ENCODE results near the gene OR4S1. TPM values are rescaled to one million over a fixed set of nuclear protein-coding genes. Genes with fewer than 3 reads are reported as not detected.
A peak's percentile ranks its signal among the peaks of the same experiment; 100 is the strongest.
"Not testable (repeated sequence)": the region's sequence is repeated elsewhere in the genome, so short reads cannot be mapped to it uniquely, and the experiment has no call there.

OR4S1 gene
- total RNA-seq, 1 donor from 2014 or later, result not detected

DNA sequence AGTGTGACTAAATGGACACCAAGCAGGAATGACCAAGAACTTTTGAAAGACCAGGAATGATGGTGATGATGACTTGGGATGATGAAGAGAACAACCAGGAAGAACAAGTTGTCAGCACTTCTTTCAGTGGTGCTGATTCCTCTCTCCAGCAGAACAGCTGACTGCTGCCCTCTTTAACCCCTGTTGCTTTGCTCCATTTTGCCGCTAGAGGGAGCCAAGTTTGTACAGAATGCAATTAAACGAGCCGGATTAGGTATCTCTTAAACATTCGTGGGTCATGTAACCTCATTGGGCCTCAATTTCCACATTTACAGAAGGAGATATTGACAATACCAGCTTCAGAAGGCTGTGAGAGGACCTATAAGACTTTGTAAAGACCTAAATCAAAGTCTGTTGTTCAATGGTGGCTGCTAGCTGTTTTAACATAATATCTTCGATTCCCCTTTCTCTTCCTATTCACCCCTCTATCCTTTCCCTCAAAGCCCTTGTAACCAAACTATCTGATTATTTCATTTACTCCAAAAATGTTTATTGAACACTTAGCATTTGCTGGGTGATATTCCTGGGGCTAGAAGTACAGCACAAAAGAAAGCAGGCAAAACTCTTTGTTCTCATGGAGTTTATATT lies 1.9 kb downstream of the OR4S1 start:
- Mint-ChIP-seq H3K4me3 (ENCODE audit: unreplicated experiment) (no peak overlapping the region), H3K36me3 (ENCODE audit: unreplicated experiment) (no peaks in the 10 kb centered on the region), H3K4me1 (ENCODE audit: unreplicated experiment) (no peaks in the 10 kb centered on the region), H3K27ac (ENCODE audit: unreplicated experiment) (no peak overlapping the region), H3K27me3 (ENCODE audit: unreplicated experiment) (no peaks in the 10 kb centered on the region), H3K9me3 (ENCODE audit: unreplicated experiment) (no peaks in the 10 kb centered on the region)
- no peak for DNase-seq (ENCODE audit: extremely low spot score, unreplicated experiment)
- TF ChIP-seq, protein P1, sequence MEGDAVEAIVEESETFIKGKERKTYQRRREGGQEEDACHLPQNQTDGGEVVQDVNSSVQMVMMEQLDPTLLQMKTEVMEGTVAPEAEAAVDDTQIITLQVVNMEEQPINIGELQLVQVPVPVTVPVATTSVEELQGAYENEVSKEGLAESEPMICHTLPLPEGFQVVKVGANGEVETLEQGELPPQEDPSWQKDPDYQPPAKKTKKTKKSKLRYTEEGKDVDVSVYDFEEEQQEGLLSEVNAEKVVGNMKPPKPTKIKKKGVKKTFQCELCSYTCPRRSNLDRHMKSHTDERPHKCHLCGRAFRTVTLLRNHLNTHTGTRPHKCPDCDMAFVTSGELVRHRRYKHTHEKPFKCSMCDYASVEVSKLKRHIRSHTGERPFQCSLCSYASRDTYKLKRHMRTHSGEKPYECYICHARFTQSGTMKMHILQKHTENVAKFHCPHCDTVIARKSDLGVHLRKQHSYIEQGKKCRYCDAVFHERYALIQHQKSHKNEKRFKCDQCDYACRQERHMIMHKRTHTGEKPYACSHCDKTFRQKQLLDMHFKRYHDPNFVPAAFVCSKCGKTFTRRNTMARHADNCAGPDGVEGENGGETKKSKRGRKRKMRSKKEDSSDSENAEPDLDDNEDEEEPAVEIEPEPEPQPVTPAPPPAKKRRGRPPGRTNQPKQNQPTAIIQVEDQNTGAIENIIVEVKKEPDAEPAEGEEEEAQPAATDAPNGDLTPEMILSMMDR (IDR thresholded peaks at IDR 0.05), result peak; percentile 74

DNA sequence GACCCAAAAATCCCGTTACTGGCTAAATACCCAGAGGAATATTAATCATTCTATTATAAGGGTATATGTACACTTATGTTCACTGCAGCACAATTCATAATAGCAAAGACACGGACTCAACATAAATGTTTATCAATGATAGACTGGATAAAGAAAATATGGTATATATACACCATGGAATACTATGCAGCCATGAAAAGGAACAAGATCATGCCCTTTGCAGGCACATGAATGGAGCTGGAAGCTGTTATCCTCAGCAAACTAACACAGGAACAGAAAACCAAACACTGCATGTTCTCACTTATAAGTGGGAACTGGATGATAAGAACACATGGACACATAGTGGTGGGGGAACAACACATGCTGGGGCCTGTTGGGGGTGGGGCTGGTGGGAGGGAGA lies 7.6 kb downstream of the OR4S1 start:
- H3K4me3 Mint-ChIP-seq (ENCODE audit: unreplicated experiment); DNase-seq (ENCODE audit: extremely low spot score, unreplicated experiment); H3K4me1 Mint-ChIP-seq (ENCODE audit: unreplicated experiment); H3K36me3 Mint-ChIP-seq (ENCODE audit: unreplicated experiment); H3K27me3 Mint-ChIP-seq (ENCODE audit: unreplicated experiment); H3K27ac Mint-ChIP-seq (ENCODE audit: unreplicated experiment): not testable (repeated sequence)
- peaks cover 13% of the 10 kb centered on the region for H3K9me3 Mint-ChIP-seq (ENCODE audit: unreplicated experiment)

DNA sequence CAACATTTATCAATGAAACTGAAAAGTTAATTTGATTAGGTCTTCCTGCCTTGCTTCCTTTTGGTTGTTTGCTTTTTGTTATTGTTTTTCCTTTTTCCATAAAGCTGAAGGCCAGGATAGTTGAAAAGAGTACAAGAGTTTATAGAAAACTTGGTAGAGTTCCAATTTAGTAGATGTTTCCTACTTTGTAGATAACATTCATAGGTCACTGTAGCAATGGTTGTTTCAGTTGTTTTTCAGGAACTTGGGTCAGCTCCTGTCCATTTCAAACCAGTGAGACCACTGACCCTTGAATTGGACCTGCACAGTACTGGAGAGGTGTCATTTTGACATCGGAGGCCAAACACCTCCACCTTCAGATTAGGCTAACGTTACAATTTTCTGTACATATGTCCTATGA lies 13.8 kb downstream of the OR4S1 start:
- H3K36me3 Mint-ChIP-seq (ENCODE audit: unreplicated experiment); H3K4me3 Mint-ChIP-seq (ENCODE audit: unreplicated experiment); H3K4me1 Mint-ChIP-seq (ENCODE audit: unreplicated experiment); DNase-seq (ENCODE audit: extremely low spot score, unreplicated experiment); H3K27ac Mint-ChIP-seq (ENCODE audit: unreplicated experiment); H3K9me3 Mint-ChIP-seq (ENCODE audit: unreplicated experiment); H3K27me3 Mint-ChIP-seq (ENCODE audit: unreplicated experiment): not testable (repeated sequence)

GRCh38 chr11:48324620-48325019 lies 18.6 kb downstream of the OR4S1 start, which contains the start of gene OR4C3:
TSS of gene OR4C3 (plus strand) at chr11:48324920. CDS start at chr11:48325022, 102 bp downstream.
- H3K4me1 Mint-ChIP-seq (ENCODE audit: unreplicated experiment); H3K4me3 Mint-ChIP-seq (ENCODE audit: unreplicated experiment); H3K9me3 Mint-ChIP-seq (ENCODE audit: unreplicated experiment); H3K27me3 Mint-ChIP-seq (ENCODE audit: unreplicated experiment); H3K36me3 Mint-ChIP-seq (ENCODE audit: unreplicated experiment); H3K27ac Mint-ChIP-seq (ENCODE audit: unreplicated experiment); DNase-seq (ENCODE audit: extremely low spot score, unreplicated experiment): not testable (repeated sequence)

GRCh38 chr11:48341466-48341865 lies 35.4 kb downstream of the OR4S1 start:
- TF ChIP-seq, protein P1 (IDR thresholded peaks at IDR 0.05), result no peak
- Mint-ChIP-seq H3K4me3 (ENCODE audit: unreplicated experiment) (no peak overlapping the region), H3K36me3 (ENCODE audit: unreplicated experiment) (no peaks in the 10 kb centered on the region), H3K27me3 (ENCODE audit: unreplicated experiment) (no peaks in the 10 kb centered on the region), H3K27ac (ENCODE audit: unreplicated experiment) (no peak overlapping the region), H3K9me3 (ENCODE audit: unreplicated experiment) (peaks cover 9% of the 10 kb centered on the region), H3K4me1 (ENCODE audit: unreplicated experiment) (no peaks in the 10 kb centered on the region)
- no peak for DNase-seq (ENCODE audit: extremely low spot score, unreplicated experiment)

DNA sequence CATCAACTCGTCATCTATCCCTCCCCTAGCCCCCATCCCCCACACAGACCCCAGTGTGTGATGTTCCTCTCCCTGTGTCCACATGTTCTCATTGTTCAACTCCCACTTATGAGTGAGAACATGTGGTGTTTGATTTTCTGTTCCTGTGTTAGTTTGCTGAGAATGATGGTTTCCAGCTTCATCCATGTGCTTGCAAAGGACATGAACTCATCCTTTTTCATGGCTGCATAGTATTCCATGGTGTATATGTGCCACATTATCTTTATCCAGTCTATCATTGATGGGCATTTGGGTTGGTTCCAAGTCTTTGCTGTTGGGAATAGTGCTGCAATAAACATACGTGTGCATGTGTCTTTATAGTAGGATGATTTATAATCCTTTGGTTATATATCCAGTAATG lies 36.5 kb downstream of the OR4S1 start:
- not testable (repeated sequence) for DNase-seq (ENCODE audit: extremely low spot score, unreplicated experiment); H3K27me3 Mint-ChIP-seq (ENCODE audit: unreplicated experiment); H3K36me3 Mint-ChIP-seq (ENCODE audit: unreplicated experiment); H3K4me3 Mint-ChIP-seq (ENCODE audit: unreplicated experiment); H3K9me3 Mint-ChIP-seq (ENCODE audit: unreplicated experiment); H3K4me1 Mint-ChIP-seq (ENCODE audit: unreplicated experiment); H3K27ac Mint-ChIP-seq (ENCODE audit: unreplicated experiment)

- H3K27ac Mint-ChIP-seq (ENCODE audit: unreplicated experiment); H3K36me3 Mint-ChIP-seq (ENCODE audit: unreplicated experiment); DNase-seq (ENCODE audit: extremely low spot score, unreplicated experiment); H3K27me3 Mint-ChIP-seq (ENCODE audit: unreplicated experiment); H3K4me1 Mint-ChIP-seq (ENCODE audit: unreplicated experiment); H3K4me3 Mint-ChIP-seq (ENCODE audit: unreplicated experiment): not testable (repeated sequence)
- peaks cover 20% of the 10 kb centered on the region for H3K9me3 Mint-ChIP-seq (ENCODE audit: unreplicated experiment)
Observed at GRCh38 chr11:48346286-48346685, 40.3 kb downstream of the OR4S1 start.

All from osteocyte (in vitro differentiated cells).